Peyer's patch (tissue), 4 donors: ENCODE measurements around the gene KRT7. TPM values are rescaled to one million over a fixed set of nuclear protein-coding genes. Genes with fewer than 3 reads are reported as not detected.

ENCODE experiments used
- DNase-seq, 3 donors: peaks; one replicate each; pipeline ENCODE4 v3.0.0-alpha.2; 2017 to 2019
- H3K27ac ChIP-seq, 4 donors: fragments of 200-600 bp; sonication (generic); one replicate each; pipeline ENCODE4 v1.5.1; 2016 to 2019
- H3K27me3 ChIP-seq, 2 donors: fragments of 200-600 bp; sonication (generic); one replicate each; pipeline ENCODE4 v1.5.1; 2019
- H3K36me3 ChIP-seq, 3 donors: fragments of 200-600 bp; sonication (generic); one replicate each; pipeline ENCODE4 v1.5.1; 2016 to 2019
- H3K4me1 ChIP-seq, 4 donors: fragments of 200-600 bp; sonication (generic); one replicate each; pipeline ENCODE4 v1.5.1; 2016 to 2019
- H3K4me3 ChIP-seq, 4 donors: fragments of 200-600 bp; sonication (generic); 1 replicate in 3 of 4; 2 replicates in 1 of 4; pipeline ENCODE4 v1.5.1; 2016 to 2019; ENCODE audit warnings: mild to moderate bottlenecking in 1 of 4
- H3K9me3 ChIP-seq, 4 donors: fragments of 200-600 bp; sonication (generic); one replicate each; pipeline ENCODE4 v1.5.1; 2016 to 2019; ENCODE audit warnings: mild to moderate bottlenecking in 1 of 4
- CTCF ChIP-seq, 6 experiments: fragments of 450-650 bp in 4 of 6; fragments of 200-600 bp in 2 of 6; sonication (generic) in 1 of 6; IDR thresholded peaks; one replicate each; pipeline ENCODE4 v1.5.1; 2017 to 2019; ENCODE audit warnings: antibody characterized with exemption in 6 of 6, mild to moderate bottlenecking in 3 of 6, moderate library complexity in 1 of 6
- POLR2A ChIP-seq, 2 donors: fragments of 450-650 bp; IDR thresholded peaks; one replicate each; pipeline ENCODE4 v1.5.1; 2017; ENCODE audit warnings: antibody characterized with exemption in 2 of 2, mild to moderate bottlenecking in 2 of 2, moderate library complexity in 2 of 2
- total RNA-seq, 4 donors: library from RNA; depleted of rRNA; stranded (reverse); fragments of >200 nt; gene quantifications; one replicate each; pipeline ENCODE4 v1.1.0, GENCODE V29; 2016

The KRT7 gene
- total RNA-seq, 4 donors from 2014 or later, result 0.67 to 1.2 TPM; not detected in 2

- Histone ChIP-seq H3K9me3 (no peaks in the 10 kb centered on the region), H3K4me3 (no peak overlapping the region), H3K36me3 (no peaks in the 10 kb centered on the region), H3K27me3 (no peaks in the 10 kb centered on the region), H3K27ac (no peak overlapping the region), H3K4me1 (peaks cover 0 to 13% (median 0%) of the 10 kb centered on the region in 4 donors)
- DNase-seq, result no peak
- no peak for TF ChIP-seq CTCF (IDR thresholded peaks at IDR 0.05)
- no peak for TF ChIP-seq POLR2A (IDR thresholded peaks at IDR 0.05)
Measured at GRCh38 chr12:52241205-52241842, 8.3 kb downstream of the KRT7 start.

- no peak overlapping the region for H3K4me3 ChIP-seq
Measured at GRCh38 chr12:52242442-52243258, 9.6 kb downstream of the KRT7 start.

GRCh38 chr12:52243259-52243855, 10.3 kb downstream of the KRT7 start:
- Histone ChIP-seq H3K4me1 (peaks cover 0 to 10% (median 0%) of the 10 kb centered on the region in 4 donors), H3K27me3 (no peaks in the 10 kb centered on the region), H3K36me3 (no peaks in the 10 kb centered on the region), H3K9me3 (no peaks in the 10 kb centered on the region), H3K27ac (no peak overlapping the region), H3K4me3 (no peak overlapping the region)
- no peak for DNase-seq
- TF ChIP-seq POLR2A (IDR thresholded peaks at IDR 0.05), result no peak
- TF ChIP-seq CTCF (IDR thresholded peaks at IDR 0.05), result no peak

More at GRCh38 chr12:52242442-52243258, 9.6 kb downstream of the KRT7 start:
- no peaks in the 10 kb centered on the region for H3K27me3 ChIP-seq
- no peak for DNase-seq
- no peak overlapping the region for H3K27ac ChIP-seq
- no peaks in the 10 kb centered on the region for H3K36me3 ChIP-seq
- no peak for TF ChIP-seq POLR2A (IDR thresholded peaks at IDR 0.05)
- TF ChIP-seq CTCF (IDR thresholded peaks at IDR 0.05), result no peak
- peaks cover 0 to 10% (median 0%) of the 10 kb centered on the region in 4 donors for H3K4me1 ChIP-seq
- no peaks in the 10 kb centered on the region for H3K9me3 ChIP-seq

GRCh38 chr12:52243856-52244614, 11.0 kb downstream of the KRT7 start:
- H3K9me3 ChIP-seq, result no peaks in the 10 kb centered on the region

More at GRCh38 chr12:52243856-52244614, 11.0 kb downstream of the KRT7 start:
- Histone ChIP-seq H3K36me3 (no peaks in the 10 kb centered on the region), H3K4me1 (peaks cover 0 to 10% (median 0%) of the 10 kb centered on the region in 4 donors), H3K27ac (peak overlapping the region in 1 of 4 donors; percentile 51), H3K4me3 (no peak overlapping the region), H3K27me3 (no peaks in the 10 kb centered on the region)
- DNase-seq, result peak; percentile 26 to 76 (median 63)
- TF ChIP-seq CTCF (IDR thresholded peaks at IDR 0.05) (no peak), POLR2A (IDR thresholded peaks at IDR 0.05) (no peak)
